ENCODE results near the gene CDC42. TPM values are rescaled to one million over a fixed set of nuclear protein-coding genes. Genes with fewer than 3 reads are reported as not detected.
A peak's percentile ranks its signal among the peaks of the same experiment; 100 is the strongest.

CDC42 gene
- total and polyA plus RNA-seq, 2 of the 13 experiments (the other 11 are each of a cell fraction or from before 2014, with no cell fraction given) = 138 to 237 TPM

GRCh38 chr1:22131875-22132486 is 79.5 kb downstream of the CDC42 start (continued):
- TF ChIP-seq RERE (CRISPR knock-in tag; IDR thresholded peaks at IDR 0.05; ENCODE audit: low read depth) (no peak), ZNF296 (CRISPR knock-in tag; conservative IDR thresholded peaks at IDR 0.05) (no peak), KAT2B (IDR thresholded peaks at IDR 0.05; ENCODE audit: borderline replicate concordance, low read depth, low read length) (no peak), ZNF3 (CRISPR knock-in tag; IDR thresholded peaks at IDR 0.05) (no peak), BORCS8-MEF2B (CRISPR knock-in tag; IDR thresholded peaks at IDR 0.05) (0 out of 2 replicates have a peak, but pooled peaks have one; percentile 37), RARG (CRISPR knock-in tag; IDR thresholded peaks at IDR 0.05; ENCODE audit: low read depth) (no peak), ZNF768 (CRISPR knock-in tag; IDR thresholded peaks at IDR 0.05) (peak; percentile 22; the same call in 1 of the 2 replicates), ZNF563 (CRISPR knock-in tag; IDR thresholded peaks at IDR 0.05) (no peak), MIER2 (CRISPR knock-in tag; IDR thresholded peaks at IDR 0.05) (no peak), ZBTB8A (CRISPR knock-in tag; IDR thresholded peaks at IDR 0.05; ENCODE audit: borderline replicate concordance, low read depth) (no peak), ASH2L (IDR thresholded peaks at IDR 0.05; ENCODE audit: insufficient read length, low read depth, low read length) (no peak), ARID4A (CRISPR knock-in tag; IDR thresholded peaks at IDR 0.05; ENCODE audit: borderline replicate concordance) (peak; percentile 24; the same call in 1 of the 2 replicates), SNAPC2 (CRISPR knock-in tag; IDR thresholded peaks at IDR 0.05) (no peak), FIP1L1 (IDR thresholded peaks at IDR 0.05; ENCODE audit: borderline replicate concordance, insufficient read depth, low read depth, low read length) (no peak), TCF7 (IDR thresholded peaks at IDR 0.05; ENCODE audit: low read depth) (no peak), PTBP1 (IDR thresholded peaks at IDR 0.05; ENCODE audit: low read depth, low read length, poor library complexity, severe bottlenecking) (no peak), ZNF780A (CRISPR knock-in tag; IDR thresholded peaks at IDR 0.05) (no peak), RAD21 (CRISPR knock-in tag; IDR thresholded peaks at IDR 0.05) (peak; percentile 92)
- TF ChIP-seq, protein P1, sequence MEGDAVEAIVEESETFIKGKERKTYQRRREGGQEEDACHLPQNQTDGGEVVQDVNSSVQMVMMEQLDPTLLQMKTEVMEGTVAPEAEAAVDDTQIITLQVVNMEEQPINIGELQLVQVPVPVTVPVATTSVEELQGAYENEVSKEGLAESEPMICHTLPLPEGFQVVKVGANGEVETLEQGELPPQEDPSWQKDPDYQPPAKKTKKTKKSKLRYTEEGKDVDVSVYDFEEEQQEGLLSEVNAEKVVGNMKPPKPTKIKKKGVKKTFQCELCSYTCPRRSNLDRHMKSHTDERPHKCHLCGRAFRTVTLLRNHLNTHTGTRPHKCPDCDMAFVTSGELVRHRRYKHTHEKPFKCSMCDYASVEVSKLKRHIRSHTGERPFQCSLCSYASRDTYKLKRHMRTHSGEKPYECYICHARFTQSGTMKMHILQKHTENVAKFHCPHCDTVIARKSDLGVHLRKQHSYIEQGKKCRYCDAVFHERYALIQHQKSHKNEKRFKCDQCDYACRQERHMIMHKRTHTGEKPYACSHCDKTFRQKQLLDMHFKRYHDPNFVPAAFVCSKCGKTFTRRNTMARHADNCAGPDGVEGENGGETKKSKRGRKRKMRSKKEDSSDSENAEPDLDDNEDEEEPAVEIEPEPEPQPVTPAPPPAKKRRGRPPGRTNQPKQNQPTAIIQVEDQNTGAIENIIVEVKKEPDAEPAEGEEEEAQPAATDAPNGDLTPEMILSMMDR (CRISPR knock-in tag; IDR thresholded peaks at IDR 0.05) = peak; percentile 97

All from HepG2 (cell line).